SK-N-SH treated with all-trans-retinoic acid at 6 μM for 48 hours (cell line): ENCODE measurements around the gene PPP1R14D.

Experiments used
- ARNTL ChIP-seq: fragments of 450-650 bp; formaldehyde crosslinking; IDR thresholded peaks from 2 replicates; pipeline ENCODE4 v1.5.0; 2020; ENCODE audit warnings: low read depth, mild to moderate bottlenecking, moderate library complexity, borderline replicate concordance
- ISL1 ChIP-seq: fragments of 250-450 bp; sonication (Bioruptor Pico); IDR thresholded peaks from 2 replicates; pipeline ENCODE4 v2.1.2; 2022; ENCODE audit warnings: mild to moderate bottlenecking, moderate library complexity
- OSR1 ChIP-seq: fragments of 250-450 bp; sonication (Bioruptor Pico); IDR thresholded peaks from 2 replicates; pipeline ENCODE4 v1.8.0; 2022; ENCODE audit warnings: moderate library complexity, mild to moderate bottlenecking, inconsistent platforms
- RARB ChIP-seq: fragments of 250-450 bp; sonication (Bioruptor Pico); IDR thresholded peaks from 2 replicates; pipeline ENCODE4 v1.8.0; 2021; ENCODE audit warnings: mild to moderate bottlenecking, moderate library complexity
- ZC3H10 ChIP-seq: fragments of 250-450 bp; sonication (Bioruptor Pico); IDR thresholded peaks from 2 replicates; pipeline ENCODE4 v1.5.1; 2021; ENCODE audit warnings: mild to moderate bottlenecking, moderate library complexity
- ZFP30 ChIP-seq: fragments of 450-650 bp; formaldehyde crosslinking; IDR thresholded peaks from 2 replicates; pipeline ENCODE4 v1.5.0; 2022; ENCODE audit warnings: mild to moderate bottlenecking, moderate library complexity
- ZNF565 ChIP-seq: fragments of 450-650 bp; formaldehyde crosslinking; conservative IDR thresholded peaks from 2 replicates; pipeline ENCODE4 v1.5.0; 2020; ENCODE audit warnings: low read depth, mild to moderate bottlenecking, moderate library complexity
- TF ChIP-seq, protein P1 (sequence below): fragments of 250-450 bp; sonication (Bioruptor Pico); IDR thresholded peaks from 2 replicates; pipeline ENCODE4 v1.5.1; 2020; ENCODE audit warnings: low read depth, mild to moderate bottlenecking, moderate library complexity

- TF ChIP-seq RARB (CRISPR knock-in tag) (no peak), ZFP30 (CRISPR knock-in tag) (no peak), ZNF565 (no peak), OSR1 (CRISPR knock-in tag) (no peak), ISL1 (CRISPR knock-in tag) (no peak), ZC3H10 (CRISPR knock-in tag) (no peak), ARNTL (CRISPR knock-in tag) (no peak)
- TF ChIP-seq, protein P1, sequence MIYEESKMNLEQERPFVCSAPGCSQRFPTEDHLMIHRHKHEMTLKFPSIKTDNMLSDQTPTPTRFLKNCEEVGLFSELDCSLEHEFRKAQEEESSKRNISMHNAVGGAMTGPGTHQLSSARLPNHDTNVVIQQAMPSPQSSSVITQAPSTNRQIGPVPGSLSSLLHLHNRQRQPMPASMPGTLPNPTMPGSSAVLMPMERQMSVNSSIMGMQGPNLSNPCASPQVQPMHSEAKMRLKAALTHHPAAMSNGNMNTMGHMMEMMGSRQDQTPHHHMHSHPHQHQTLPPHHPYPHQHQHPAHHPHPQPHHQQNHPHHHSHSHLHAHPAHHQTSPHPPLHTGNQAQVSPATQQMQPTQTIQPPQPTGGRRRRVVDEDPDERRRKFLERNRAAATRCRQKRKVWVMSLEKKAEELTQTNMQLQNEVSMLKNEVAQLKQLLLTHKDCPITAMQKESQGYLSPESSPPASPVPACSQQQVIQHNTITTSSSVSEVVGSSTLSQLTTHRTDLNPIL (CRISPR knock-in tag), result no peak
These were observed 17.2 kb upstream of the PPP1R14D start for GRCh38 chr15:40845511-40846284.
